Smooth muscle cell (in vitro differentiated cells): ENCODE measurements around the gene OXCT2. TPM values are rescaled to one million over a fixed set of nuclear protein-coding genes. Genes with fewer than 3 reads are reported as not detected.

Experiments used
- polyA plus RNA-seq: library from polyadenylated mRNA; unstranded; fragments of >200 nt; fragmentation: Nextera tagmentation; extraction: Ambion mirVana; gene quantifications from 2 replicates; pipeline ENCODE4 v1.2.1, GENCODE V29; 2016
- small RNA-seq: library from RNA; depleted of rRNA; stranded (forward); fragments of <200 nt; gene quantifications from one replicate; pipeline ENCODE3, GENCODE V24; 2014
- total RNA-seq: library from RNA; depleted of rRNA; stranded (reverse); fragments of >200 nt; gene quantifications from 2 replicates; pipeline ENCODE4 v1.2.3, GENCODE V29; 2014

The OXCT2 gene
- total and polyA plus RNA-seq, 2 experiments from 2014 or later, result not detected

Small RNA genes within 50 kb of the gene (small RNA-seq; reads per million reads assigned to genes)
- gene AL033527.1 (not detected), gene RNU7-121P (not detected)

Other genes with a start within 250 kb of the OXCT2 start
- gene PABPC4, start 194.6 kb downstream of the OXCT2 start, total RNA-seq, result 76.3 and 106 TPM in 2 replicates
- gene PABPC4, start 194.6 kb downstream of the OXCT2 start, polyA plus RNA-seq, result 67.1 and 90.3 TPM in 2 replicates
- 5.1 and 7.8 TPM in 2 replicates for gene HEYL, start 131.7 kb downstream of the OXCT2 start, total RNA-seq
- gene HEYL, start 131.7 kb downstream of the OXCT2 start, polyA plus RNA-seq, result 12.2 and 16.5 TPM in 2 replicates
- not detected in 2 replicates for gene NT5C1A, start 99.2 kb downstream of the OXCT2 start, total RNA-seq
- not detected in 2 replicates for gene NT5C1A, start 99.2 kb downstream of the OXCT2 start, polyA plus RNA-seq
- 0.04 and 0.22 TPM in 2 replicates for gene HPCAL4, start 79.9 kb downstream of the OXCT2 start, total RNA-seq
- 0.17 TPM in 1 of 2 replicates, not detected in the other for gene HPCAL4, start 79.9 kb downstream of the OXCT2 start, polyA plus RNA-seq
- gene PPIE, start 32.5 kb downstream of the OXCT2 start, total RNA-seq, result 45.1 and 47.8 TPM in 2 replicates
- 62.0 and 75.9 TPM in 2 replicates for gene PPIE, start 32.5 kb downstream of the OXCT2 start, polyA plus RNA-seq
- 0.27 TPM in 1 of 2 replicates, not detected in the other for gene BMP8B, start 17.5 kb upstream of the OXCT2 start, total RNA-seq
- 0.06 TPM in 1 of 2 replicates, not detected in the other for gene BMP8B, start 17.5 kb upstream of the OXCT2 start, polyA plus RNA-seq
- 22.1 and 26.7 TPM in 2 replicates for gene TRIT1, start 112.2 kb upstream of the OXCT2 start, total RNA-seq
- 12.8 and 19.7 TPM in 2 replicates for gene TRIT1, start 112.2 kb upstream of the OXCT2 start, polyA plus RNA-seq
- gene MYCL, start 130.6 kb upstream of the OXCT2 start, total RNA-seq, result 3.7 and 4.5 TPM in 2 replicates
- gene MYCL, start 130.6 kb upstream of the OXCT2 start, polyA plus RNA-seq, result 0.98 and 2.4 TPM in 2 replicates
- gene MFSD2A, start 183.8 kb upstream of the OXCT2 start, total RNA-seq, result 3.2 and 3.3 TPM in 2 replicates
- gene MFSD2A, start 183.8 kb upstream of the OXCT2 start, polyA plus RNA-seq, result 5.3 and 5.5 TPM in 2 replicates